ENCODE results near the gene RAB11FIP5.
A peak's percentile ranks its signal among the peaks of the same experiment; 100 is the strongest.
"Not testable (repeated sequence)": the region's sequence is repeated elsewhere in the genome, so short reads cannot be mapped to it uniquely, and the experiment has no call there.

RAB11FIP5 gene, protein sequence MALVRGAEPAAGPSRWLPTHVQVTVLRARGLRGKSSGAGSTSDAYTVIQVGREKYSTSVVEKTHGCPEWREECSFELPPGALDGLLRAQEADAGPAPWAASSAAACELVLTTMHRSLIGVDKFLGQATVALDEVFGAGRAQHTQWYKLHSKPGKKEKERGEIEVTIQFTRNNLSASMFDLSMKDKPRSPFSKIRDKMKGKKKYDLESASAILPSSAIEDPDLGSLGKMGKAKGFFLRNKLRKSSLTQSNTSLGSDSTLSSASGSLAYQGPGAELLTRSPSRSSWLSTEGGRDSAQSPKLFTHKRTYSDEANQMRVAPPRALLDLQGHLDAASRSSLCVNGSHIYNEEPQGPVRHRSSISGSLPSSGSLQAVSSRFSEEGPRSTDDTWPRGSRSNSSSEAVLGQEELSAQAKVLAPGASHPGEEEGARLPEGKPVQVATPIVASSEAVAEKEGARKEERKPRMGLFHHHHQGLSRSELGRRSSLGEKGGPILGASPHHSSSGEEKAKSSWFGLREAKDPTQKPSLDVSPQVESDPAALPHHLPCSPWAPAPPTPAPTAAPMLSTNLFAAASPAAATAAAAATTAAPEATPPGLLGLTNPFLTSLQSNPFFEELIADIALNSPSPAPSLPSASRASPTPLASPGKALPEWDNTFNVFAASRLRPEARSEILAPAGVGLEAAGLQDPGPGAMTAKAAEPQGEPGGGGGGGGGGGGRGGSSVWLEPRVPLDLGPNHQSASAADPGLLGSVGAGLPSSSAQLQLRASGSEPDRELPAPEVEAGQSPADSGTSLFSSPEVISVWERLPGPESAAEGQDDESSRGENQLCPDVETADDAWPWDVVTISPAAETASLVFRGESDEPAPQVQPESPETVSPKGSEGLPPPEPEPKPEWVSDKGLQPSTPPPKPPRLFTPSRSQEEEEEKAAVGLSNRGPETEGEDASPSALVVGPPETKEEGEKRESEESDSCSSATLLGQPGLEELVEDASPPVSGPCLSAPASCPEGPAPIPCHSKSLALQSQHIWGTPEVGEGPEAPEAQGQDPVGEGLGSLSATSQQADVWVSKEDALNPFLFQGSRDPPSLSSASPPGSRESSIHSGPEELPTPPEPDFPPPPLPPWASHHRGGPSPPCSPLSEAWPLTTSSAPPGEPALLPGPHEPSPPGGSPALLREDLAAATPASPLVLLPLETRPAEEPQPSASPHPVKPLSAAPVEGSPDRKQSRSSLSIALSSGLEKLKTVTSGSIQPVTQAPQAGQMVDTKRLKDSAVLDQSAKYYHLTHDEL (N-terminal part only)

GRCh38 chr2:73112913-73113854 is at the start of gene RAB11FIP5:
Gene RAB11FIP5 (minus strand): TSS chr2:73112948. CDS start chr2:73112777, 171 bp downstream.
- peak; percentile 11 for DNase-seq

- DNase-seq, result peak; percentile 30
Measured at GRCh38 chr2:73156539-73157124, 43.9 kb upstream of the RAB11FIP5 start.

GRCh38 chr2:73142937-73143336 is 30.2 kb upstream of the RAB11FIP5 start:
- no peak for DNase-seq

- no peak for DNase-seq
Measured at GRCh38 chr2:73141896-73142295, 29.1 kb upstream of the RAB11FIP5 start.

GRCh38 chr2:73135236-73135635 is 22.5 kb upstream of the RAB11FIP5 start:
- DNase-seq, result no peak

GRCh38 chr2:73134471-73134870 is 21.7 kb upstream of the RAB11FIP5 start:
- no peak for DNase-seq

- DNase-seq, result no peak
Measured at GRCh38 chr2:73133566-73134197, 20.9 kb upstream of the RAB11FIP5 start.

DNA sequence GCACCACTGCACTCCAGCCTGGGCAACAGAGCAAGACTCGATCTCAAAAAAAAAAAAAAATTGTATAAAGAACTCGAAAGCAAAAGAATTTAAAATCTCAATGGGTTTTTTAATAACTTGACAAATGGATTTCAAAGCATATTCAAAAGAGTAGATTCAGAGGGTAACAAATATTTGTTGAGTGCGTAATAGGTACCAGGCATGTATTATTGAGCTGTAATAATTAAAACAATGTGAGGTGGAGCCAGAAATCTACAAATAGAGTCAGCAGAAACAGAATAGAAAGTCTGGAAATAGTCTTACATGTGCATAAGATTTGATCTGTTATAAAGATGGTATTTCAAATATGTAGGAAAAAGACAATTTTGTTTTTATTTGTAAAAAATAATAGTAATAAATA is 19.1 kb upstream of the RAB11FIP5 start:
- no peak for DNase-seq

DNA sequence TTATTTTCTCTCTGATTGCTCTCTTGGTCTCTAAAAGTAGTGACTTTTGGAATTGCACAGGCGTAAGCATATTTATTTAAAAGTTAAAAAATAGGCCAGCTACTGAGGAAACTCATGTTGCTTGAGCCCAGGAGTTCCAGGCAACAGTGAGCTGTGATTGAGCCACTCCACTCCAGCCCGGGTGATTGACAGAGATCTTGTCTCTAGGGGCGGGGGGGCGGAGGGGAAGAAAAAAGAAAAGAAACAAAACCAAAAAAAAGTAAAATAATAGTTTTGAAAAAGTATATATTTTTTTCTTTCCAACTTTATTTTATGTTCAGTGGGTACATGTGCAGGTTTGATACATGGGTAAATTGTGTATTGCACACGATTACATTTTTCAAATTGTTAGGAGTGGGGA is 18.0 kb upstream of the RAB11FIP5 start:
- DNase-seq, result no peak

GRCh38 chr2:73128841-73129535 is 16.2 kb upstream of the RAB11FIP5 start:
- DNase-seq, result no peak

GRCh38 chr2:73122536-73122935 is 9.8 kb upstream of the RAB11FIP5 start:
- no peak for DNase-seq

DNA sequence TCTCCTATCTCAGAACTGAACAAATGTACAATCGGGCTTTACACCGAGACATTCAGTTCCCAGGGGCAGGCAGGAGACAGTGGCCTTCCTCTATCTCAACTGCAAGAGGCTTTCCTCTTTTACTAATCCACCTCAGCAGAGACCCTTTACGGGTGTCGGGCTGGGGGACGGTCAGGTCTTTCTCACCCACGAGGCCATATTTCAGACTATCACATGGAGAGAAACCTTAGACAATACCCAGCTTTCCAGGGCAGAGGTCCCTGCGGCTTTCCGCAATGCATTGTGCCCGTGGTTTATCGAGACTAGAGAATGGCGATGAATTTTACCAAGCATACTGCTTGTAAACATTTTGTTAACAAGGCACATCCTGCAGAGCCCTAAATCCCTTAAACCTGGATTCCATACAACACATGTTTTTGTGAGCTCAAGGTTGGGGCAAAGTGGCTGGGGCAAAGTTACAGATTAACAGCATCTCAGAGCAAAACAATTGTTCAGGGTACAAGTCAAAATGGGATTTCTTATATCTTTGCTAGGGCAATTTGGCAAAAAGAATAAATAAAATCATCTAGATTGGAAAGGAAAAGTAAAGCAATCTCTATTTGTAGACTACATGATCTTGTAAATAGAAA is 7.0 kb upstream of the RAB11FIP5 start:
- DNase-seq, result not testable (repeated sequence)

GRCh38 chr2:73117441-73117840 is 4.7 kb upstream of the RAB11FIP5 start:
- no peak for DNase-seq

- no peak for DNase-seq
Measured at GRCh38 chr2:73116182-73116960, 3.6 kb upstream of the RAB11FIP5 start.

DNA sequence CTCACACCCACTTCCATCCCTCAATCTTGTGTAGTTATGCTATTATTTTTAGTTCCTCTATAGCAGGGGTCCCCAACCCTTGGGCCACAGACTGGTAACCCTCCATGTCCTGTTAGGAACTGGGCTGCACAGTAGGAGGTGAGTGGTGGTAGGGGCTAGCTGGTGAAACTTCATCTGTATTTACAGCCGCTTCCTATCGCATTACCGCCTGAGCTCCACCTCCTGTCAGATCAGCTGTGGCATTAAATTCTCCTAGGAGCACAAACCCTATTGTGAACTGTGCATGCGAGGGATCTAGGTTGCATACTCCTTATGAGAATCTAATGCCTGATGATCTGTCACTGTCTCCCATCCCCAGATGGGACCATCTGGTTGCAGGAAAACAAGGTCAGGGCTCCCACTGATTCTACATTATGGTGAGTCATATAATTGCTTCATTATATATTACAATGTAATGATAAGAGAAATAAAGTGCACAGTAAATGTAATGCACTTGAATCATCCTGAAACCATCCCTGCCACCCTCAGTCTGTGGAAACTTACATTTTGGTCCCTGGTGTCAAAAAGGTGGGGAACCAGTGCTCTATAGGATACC is 1.6 kb upstream of the RAB11FIP5 start:
- no peak for DNase-seq

DNA sequence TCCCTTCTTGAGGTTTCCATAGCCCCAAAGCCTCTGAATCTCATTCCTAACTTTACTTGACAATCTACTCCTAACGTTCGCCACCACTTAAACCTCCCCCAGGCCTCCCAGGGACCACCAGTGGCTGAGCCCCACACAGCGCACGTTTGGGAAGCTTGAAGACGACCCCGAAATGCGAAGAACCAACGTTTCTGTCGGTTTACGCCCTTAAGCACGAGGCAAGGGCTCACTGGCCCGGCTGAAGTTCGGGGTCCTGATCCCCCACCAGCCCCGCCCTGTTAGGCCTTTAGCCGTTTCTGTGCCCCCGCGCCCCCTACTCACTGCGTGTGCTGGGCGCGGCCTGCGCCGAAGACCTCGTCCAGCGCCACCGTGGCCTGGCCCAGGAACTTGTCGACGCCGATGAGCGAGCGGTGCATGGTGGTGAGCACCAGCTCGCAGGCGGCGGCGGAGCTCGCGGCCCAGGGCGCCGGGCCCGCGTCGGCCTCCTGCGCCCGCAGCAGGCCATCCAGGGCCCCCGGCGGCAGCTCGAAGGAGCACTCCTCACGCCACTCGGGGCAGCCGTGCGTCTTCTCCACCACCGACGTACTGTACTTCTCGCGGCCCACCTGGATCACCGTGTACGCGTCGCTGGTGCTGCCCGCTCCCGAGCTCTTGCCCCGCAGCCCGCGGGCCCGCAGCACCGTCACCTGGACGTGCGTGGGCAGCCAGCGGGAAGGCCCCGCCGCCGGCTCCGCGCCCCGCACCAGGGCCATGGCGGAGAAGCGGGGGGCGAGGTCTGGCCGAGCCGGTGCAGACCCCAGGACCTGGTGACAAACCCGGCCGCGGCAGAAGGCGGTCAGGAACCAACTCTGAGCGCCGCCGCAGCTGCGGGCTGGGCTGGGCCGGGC is 479 bp downstream of the RAB11FIP5 start:
- no peak for DNase-seq

Data from hematopoietic multipotent progenitor cell treated with erythropoietin and hydrocortisone succinate and interleukin-3 and kit ligand, for 8 days (in vitro differentiated cells).